HG03045 (cell line): Measurements from ENCODE around the gene TNIK.
"Not testable (repeated sequence)": the region's sequence is repeated elsewhere in the genome, so short reads cannot be mapped to it uniquely, and the experiment has no call there.

Experiments
- ATAC-seq: cut with Tn5 transposase; IDR thresholded peaks from one replicate; pipeline ENCODE4 v1.9.1; 2021; ENCODE audit warnings: mild to moderate bottlenecking, moderate library complexity; ENCODE audit not compliant: unreplicated experiment

Gene TNIK

DNA sequence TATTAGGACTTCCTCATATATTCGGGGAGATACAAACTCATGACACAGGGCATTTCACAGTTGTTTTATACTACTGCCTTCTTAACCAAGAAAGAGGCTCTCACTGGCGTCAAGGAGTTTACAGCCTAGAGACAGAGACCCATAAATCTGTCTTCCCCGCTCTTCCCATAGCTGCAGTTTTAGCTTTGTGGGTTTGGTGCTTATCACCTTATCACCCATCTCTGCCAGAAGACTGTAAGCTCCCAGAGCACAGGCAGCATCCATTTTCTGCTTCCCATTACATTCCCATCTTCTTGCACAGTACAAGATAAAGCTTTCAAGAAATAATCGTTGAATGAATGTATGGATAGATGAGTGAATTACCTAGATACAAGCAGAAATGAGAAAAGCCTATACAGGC lies 144.3 kb downstream of the TNIK start:
- ATAC-seq: no peak

DNA sequence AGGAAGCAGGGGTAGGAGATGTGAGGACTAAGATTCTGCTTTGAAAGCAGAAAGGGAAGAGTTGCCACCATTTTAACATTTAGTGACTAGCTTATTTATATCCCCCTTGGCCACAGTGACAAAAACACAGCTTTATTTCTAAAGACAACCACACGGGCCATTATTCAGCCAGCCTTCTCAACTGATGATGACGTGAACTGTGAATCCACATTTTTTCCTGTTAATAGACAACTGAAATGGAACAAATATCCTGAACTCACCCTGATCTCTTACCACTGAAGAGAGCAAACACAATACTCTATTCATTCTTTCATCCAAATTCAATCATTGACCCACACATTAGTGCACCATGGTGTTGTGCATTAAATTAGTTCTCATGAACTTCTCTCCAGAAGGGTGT lies 145.1 kb downstream of the TNIK start:
- no peak for ATAC-seq

DNA sequence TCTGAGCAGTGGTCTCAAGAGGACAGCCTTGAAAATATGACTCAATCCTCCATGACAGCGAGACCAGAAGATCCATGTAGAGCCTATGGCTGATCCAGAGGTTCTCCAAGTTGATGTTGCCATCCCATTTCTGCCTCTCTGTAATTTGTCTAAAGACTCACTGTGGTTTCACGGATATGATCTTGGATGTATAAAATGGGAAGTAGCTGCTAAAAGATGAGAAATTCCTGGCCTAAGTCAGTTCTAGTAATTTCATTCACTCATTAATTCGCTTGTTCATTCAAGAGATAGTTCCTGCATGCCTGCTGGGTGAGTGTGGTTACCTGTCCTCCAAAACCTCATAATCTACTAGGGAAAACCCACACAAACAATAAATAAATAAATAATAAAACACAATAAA lies 145.9 kb downstream of the TNIK start:
- ATAC-seq: no peak

DNA sequence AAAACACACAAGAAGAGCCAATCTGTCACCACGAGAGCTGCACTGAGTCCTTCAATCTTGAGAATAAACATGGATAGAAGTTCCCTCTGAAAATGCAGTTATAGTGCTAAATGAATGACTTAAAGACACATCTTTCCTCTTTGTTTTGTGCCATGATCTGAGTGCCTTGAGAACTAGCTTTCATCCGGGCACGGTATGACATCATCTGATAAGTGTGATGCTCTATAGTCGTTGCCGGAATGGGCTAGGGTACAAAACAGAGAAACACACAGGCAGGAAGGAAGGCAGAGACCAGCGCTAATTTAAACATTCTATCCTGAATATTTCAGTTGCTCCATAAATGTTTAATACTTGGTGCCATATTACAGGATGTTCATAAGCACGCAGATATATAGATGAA lies 146.5 kb downstream of the TNIK start:
- no peak for ATAC-seq

DNA sequence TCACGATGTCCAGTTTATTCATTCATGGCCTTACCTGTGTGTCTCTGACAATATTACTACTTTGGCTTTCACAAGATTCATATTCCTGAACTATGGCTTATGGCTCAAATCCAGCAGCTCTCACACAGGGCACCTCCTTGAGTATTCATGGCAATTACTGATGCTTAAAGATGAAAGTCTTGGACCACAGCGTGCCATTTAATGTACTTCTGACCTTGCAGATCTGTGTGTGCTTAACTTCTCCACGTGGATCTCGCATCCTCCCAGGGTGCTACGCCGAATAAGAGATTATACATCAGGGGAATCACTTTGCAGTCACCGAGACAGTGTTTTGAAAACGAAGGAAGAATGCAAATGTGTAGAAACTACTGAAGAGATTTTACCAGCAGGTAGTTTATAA lies 147.5 kb downstream of the TNIK start:
- no peak for ATAC-seq

DNA sequence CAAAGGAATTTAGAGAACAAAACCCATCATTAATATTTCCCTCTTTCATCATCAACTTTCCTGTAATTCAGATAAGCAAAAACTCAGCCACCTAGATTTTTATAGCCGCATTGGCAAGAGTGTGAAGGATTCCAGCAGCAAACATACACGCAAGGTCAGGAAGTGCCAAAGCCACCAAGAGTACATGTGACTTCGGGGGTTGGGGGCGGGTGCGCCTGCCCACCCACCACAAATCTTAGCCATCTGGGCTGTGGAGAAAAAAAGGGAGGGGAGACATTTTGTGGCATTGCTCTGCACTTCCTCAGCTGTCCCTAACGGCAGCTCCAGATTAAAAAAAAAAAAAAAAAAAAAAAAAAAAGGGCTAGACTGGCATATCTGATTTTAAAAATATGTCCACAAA lies 148.4 kb downstream of the TNIK start:
- no peak for ATAC-seq

DNA sequence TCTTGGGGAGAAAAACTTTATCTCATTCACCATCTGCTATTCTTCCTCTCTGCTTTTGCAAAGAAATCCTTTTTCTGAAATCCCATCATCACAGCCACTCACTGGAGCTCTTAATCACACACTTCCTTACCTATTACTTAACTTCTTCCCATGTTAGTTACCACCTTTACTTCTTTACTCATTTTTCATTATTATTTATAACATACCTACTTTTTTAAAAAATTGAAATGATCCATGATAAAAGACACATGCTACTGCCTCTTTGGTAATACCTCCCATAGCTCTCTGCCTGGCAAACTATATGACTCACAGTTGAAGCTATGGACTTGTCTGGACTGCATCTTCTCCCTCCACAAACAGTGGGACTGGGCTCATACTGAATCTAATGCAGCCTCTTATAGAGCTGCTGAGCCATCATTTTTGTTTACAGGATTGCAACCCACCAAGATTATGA lies 150.3 kb downstream of the TNIK start:
- ATAC-seq: no peak

DNA sequence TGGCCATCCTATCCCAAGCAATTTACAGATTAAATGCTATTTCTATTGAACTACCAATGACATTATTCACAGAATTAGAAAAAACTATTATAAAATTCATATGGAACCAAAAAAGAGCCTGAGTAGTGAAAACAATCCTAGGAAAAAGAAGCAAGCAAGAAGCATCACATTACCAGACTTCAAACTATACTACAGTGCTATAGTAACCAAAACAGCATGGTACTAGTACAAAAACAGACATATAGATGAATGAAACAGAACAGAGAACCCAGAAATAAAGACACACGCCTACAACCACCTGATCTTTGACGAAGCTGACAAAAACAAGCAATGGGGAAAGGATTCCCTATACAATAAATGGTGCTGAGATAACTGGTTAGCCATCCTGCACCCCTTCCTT lies 152.2 kb downstream of the TNIK start:
- ATAC-seq: no peak

DNA sequence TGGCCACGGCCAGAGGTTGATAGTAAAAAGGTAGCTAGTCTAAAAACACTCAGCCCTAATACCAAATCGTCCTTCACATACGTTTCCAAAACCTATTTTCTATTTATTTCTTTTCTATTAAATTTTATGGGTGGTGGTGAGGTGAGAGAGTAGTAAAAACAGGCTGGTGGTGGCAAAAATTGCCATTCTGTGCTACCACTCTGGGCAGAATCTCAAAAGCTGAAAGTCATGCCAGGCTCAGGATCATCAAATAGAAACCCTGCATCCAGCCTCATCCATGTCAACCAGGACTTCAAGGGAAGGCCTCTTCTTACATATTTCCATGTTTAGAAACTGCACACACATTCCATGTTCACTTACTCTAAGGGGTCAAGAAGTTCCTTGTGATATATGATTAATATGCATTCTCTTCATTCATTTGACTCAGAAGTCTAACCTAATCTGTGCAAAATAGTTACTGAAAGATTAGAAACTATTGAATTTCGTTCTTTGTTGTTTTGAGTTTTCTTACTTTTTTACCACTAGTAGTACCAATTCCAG lies 153.1 kb downstream of the TNIK start:
- no peak for ATAC-seq

DNA sequence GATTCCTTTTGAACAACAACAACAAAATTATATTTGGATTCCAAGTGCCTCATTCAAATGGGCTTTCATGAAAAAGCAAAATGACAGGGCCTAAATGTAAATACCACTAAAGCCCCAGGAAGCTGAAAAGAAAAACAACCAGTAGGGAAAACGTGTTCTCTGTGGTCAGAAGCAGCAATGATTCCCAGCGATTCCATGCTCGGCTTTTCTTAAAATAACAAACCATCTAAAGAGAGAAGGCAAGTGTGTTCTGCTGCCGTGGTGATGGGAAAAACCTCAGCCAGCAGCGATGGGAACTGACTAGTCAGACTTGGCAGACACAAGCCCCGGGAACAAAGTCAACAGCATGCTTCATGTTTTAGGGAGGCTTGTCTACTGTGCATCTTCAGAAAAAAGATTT lies 153.6 kb downstream of the TNIK start:
- ATAC-seq: no peak

DNA sequence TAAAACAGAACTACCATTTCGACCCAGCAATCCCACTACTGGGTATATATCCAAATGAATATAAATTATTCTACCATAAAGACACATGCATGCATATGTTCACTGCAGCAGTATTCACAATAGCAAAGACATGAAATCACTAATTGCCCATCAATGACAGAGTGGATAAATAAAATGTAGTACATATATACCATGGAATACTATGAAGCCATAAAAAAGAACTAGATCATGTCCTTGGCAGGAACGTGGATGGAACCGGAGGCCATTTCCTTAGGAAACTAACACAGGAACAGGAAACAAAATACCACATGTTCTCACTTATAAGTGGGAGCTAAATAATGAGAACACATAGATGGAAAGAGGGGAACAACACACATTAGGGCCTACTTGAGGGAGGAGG lies 154.4 kb downstream of the TNIK start:
- not testable (repeated sequence) for ATAC-seq

DNA sequence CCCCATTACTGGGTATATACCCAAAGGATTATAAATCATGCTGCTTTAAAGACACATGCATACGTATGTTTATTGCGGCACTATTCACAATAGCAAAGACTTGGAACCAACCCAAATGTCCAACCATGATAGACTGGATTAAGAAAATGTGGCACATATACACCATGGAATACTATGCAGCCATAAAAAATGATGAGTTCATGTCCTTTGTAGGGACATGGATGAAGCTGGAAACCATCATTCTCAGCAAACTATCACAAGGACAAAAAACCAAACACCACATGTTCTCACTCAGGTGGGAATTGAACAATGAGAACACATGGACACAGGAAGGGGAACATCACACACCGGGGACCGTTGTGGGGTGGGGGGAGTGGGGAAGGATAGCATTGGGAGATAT lies 155.7 kb downstream of the TNIK start:
- not testable (repeated sequence) for ATAC-seq

DNA sequence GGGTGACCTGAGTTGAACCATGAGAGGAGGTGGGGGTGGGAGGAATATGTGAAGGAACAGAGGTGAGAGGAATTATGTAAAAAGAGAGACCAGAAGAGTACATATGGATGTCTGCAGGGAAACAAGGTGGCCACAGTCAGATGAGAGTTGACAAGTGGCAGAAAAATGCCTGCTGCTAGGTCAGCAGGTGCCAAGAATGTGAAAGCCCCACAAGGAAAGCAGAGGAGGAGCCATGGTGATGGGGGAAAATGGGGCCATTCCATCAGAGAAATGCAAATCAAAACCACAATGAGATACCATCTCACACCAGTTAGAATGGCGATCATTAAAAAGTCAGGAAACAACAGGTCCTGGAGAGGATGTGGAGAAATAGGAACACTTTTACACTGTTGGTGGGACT lies 156.2 kb downstream of the TNIK start:
- ATAC-seq: not testable (repeated sequence)

DNA sequence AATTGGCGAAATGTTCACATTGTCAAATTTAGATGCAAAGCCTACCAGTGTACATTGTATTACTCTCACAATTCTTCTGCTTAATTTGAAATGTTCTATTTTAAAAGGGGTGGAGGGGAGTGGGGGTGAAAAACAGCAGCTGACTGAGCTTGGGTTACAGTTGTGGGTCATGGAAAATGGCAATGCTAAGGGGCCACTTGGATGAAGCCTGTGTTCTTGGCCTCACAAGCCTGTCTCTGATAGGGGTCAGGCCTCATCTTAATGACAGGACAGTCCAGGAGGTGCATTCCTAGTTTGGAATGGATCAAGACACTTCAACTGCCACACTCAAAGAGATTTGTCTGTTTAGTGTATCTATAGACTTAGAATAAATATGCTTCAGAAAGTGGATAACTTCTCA lies 158.2 kb downstream of the TNIK start:
- no peak for ATAC-seq

DNA sequence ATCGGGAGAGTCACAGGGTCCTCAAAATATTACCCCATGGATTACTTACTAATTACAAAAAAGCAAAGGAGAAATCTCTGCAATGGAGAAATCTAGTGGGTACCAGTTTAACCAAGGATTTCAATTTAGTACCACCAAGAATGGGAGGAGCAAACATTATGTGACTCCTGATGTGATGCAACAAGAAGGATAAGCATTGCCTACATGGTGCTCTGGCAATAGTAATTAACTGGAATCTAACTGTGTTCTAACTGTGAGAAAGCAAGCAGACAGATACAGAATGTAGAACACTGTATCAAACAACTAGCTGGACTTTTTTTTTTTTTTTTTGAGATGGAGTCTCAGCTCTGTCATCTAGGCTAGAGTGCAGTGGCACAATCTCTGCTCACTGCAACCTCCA lies 159.2 kb downstream of the TNIK start:
- ATAC-seq: no peak

DNA sequence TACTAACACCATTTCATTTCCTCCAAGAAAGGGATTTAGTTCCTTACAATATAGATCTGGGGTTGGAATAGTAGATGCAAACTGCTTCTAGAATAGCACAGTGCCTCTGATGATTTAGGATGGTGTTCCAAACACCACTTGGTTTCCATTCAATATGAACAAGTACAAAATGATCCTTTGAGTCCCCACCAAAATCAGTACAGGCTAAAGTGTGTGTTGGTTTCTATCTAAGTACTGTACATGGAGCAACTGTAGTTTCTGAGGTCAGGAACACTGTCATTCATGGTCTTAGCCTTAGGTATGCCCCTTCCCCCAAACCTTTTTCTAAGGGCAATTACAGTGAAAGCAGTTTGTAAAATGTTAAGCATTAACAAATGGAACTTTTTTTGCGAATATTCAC lies 162.3 kb downstream of the TNIK start:
- no peak for ATAC-seq

DNA sequence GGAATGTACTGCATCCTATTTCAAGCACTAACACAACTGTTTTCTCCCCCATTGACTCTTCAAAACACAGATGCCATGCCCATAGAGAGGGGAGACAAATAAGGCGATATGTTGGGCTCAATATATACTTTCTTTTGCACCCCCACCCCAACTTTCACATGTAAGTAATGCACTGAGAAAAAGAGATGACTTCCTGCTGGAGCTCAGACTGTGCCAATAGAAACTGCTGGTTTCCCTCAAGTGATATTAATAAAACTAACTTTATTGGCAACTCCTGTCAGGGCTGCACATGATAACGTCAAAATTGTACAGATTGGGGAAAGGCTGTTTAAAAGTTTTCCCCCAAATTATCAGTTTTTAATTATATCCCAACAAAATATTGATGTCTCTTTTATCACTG lies 163.0 kb downstream of the TNIK start:
- no peak for ATAC-seq

DNA sequence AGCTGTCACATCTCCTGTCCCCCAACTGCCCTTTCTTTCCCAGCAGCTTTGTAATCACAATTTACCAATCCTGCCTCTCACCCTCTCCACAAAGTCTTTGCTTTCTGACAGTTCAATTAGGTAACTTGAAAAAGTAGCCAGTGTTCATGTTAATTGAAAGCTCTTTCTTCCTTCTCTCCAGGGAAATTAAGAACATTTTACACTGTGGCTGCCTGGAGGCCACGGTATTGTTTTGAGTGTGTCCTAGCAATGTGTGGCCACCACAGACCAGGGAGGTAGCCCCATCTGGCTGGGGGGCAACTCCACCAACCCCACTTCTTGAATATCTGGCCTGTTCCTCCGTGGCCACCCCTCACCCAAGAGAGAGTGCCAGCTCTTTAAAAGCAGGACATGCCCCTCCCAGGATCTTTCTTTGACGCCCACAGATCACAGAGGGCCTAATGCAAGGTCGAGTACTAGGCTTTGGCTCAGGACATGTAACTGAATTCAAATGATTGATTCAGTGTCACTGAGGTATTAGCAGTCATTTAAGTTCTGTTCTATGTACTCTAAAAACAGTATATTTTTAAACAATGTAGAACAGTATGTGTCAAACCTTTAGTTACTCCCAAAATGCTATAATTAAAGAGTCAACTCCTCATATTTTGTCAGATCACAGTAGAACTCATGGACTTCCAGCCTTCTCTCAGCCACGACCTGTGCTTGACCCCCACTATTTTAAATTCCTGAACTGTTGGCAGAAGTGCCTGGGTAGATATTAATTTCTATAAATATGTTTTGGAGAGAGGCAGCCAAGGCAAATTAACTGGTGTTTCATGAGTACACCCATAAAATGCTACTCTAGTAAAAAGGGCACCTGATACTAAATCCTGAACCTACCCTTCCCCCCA lies 164.5 kb downstream of the TNIK start:
- ATAC-seq: no peak

DNA sequence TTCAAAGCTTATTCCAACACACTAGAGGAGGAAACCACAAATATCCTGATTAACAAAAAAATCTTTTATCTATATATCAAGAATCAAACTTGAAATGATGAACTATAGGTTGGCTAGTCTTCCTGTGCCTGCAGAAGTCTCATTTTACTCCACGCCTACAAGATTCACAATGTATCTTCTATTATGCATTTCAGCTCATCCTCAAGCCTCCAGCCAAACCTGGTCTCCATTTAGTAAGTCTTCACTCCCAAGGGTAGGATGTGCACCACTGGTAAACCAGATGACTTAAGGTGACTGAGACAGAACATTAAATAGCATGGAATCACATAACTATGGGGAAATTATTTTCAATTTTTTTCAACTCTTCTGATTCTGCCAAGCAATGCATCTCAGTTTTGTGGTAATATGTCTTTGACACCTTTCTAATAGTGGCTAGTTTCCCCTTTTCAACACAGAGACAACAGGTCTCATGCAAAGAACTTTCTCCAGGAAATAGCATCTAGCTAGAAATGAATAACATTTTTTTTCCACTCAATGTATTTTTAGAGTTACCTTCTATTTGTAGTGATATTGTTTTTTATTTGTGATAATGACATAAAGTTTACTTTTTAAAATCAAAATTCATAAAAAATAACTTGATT lies 166.9 kb downstream of the TNIK start:
- ATAC-seq: no peak

DNA sequence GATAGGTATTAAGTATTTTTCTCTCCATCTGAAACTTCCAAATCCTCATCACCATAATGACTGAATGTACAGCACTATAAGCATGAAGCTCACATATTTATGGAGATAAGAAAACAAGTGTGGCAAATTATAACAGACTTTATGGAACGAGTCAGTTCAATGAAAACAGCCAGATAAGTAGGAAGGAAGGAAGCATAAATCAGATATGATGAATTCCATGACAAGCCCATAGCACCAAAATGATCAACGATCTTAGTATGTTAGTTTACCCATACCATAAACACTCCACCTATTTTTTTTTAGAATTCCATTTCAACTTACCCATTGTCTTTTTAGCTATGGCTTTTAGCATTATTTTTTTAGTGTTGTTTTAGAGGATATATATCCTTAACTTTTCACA lies 169.5 kb downstream of the TNIK start:
- ATAC-seq: no peak

DNA sequence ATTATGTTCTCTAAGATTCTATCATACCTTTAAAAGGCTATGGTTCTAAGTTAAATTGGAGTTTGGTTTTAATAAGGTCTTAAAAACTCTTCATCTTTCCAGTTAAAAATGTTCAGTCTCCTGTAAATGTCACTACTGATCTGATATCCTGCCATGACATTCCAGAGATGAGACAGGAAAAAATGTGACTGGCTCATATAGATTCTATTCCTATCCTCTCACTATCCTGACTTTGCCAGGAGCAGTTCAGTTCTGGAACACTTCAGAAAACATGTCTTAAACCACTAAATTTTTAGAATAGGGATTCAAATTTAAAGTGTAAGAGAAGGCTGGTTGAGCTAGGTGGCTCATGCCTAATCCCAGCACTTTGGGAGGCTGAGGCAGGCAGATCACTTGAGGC lies 170.9 kb downstream of the TNIK start:
- ATAC-seq: no peak

DNA sequence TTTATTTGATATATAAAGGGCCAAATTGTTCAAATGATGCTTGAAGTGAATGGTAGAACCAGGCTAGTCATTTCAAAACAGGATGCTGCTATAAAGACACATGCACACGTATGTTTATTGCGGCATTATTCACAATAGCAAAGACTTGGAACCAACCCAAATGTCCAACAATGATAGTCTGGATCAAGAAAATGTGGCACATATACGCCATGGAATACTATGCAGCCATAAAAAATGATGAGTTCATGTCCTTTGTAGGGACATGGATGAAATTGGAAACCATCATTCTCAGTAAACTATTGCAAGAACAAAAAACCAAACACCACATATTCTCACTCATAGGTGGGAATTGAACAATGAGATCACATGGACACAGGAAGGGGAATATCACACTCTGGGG lies 172.4 kb downstream of the TNIK start:
- ATAC-seq: not testable (repeated sequence)
